NCI-H1930 (cell line): ENCODE data around the gene PDK4.
"Not testable (repeated sequence)": the region's sequence is repeated elsewhere in the genome, so short reads cannot be mapped to it uniquely, and the experiment has no call there.

Experiments
- DNase-seq, 2 experiments: peaks; one replicate each; lab custom pipeline; 2025; lab: John Stamatoyannopoulos, UW

Gene PDK4

GRCh38 chr7:95569720-95570119 lies 26.6 kb downstream of the PDK4 start:
- no peak for DNase-seq

DNA sequence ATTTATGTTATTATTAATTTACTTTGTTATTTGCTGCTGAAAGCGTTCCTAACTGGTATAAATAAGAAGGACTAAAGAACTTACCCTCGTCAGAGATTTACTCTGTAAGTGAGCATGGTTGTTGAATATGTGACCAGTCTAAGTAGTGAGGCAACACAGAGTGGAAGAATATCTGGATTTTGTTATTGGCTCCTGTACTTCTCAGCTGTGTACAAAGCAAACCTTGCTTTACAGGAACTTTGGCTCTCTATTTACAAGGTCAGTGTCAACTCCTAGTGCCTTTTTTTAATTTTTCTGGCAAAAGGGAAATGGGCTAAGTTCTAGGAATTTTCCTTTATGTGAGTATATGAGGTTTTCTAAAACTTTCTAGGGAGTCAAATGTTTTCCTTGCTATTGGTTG lies 35.6 kb downstream of the PDK4 start:
- no peak for DNase-seq

DNA sequence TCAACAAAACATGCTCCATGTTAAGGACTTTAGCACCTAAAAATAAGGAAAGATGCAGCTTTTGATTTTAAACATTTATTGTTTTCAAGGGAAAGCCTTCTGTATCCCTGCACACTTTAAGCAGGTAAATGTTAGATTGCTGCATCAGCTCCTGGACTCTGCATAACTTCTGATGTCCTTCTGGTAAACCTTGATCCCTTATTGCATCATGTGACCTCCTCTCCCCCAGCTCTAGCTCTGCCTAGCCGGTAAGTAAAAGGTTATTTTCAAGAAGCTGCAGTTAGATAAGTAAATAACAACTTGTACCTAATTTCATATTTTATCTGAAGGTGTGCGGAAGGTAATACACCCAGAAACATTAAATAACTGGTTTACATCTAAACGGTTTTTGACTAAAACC lies 37.5 kb downstream of the PDK4 start:
- DNase-seq = no peak

DNA sequence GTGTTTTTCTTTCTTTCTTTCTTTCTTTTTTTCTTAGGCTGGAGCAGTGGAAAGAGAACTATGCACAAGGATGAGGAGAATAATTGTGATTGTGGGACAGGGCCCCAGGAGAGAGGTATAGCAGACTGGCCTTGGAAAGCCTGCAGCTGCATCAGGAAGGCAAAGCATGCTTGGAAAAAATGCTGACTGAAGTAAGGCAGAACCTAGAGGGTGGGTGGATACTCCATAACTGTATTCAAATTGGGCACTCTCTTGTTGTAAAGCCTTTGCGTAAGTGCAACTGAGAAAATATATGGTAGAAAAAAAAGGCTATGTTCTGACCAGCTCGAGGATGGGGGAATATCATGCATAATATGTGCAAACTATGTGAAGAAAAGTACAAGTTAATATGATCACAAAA lies 39.5 kb downstream of the PDK4 start:
- no peak for DNase-seq

DNA sequence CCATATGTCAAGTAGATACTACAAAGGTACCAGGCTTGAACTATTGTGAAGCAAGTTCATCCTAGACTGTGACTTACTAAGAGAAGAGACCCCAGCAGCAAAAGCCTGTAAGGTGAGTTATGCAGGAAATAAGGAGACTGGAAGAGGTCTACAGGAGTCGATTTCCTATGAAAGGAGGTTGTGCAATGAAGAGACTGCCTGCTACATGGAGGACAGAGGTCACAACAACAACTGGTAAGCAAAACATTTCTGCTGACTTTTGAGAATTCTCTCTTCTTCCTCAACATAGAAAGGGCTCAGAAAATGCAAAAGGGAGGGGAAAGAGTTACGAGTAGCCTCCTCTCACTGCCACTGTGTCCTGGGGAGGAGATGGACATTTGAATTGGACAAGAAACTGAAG lies 42.4 kb downstream of the PDK4 start:
- DNase-seq = no peak

GRCh38 chr7:95552010-95552926 lies 44.0 kb downstream of the PDK4 start:
- not testable (repeated sequence) for DNase-seq

- no peak for DNase-seq
Observed at GRCh38 chr7:95550546-95550945, 45.8 kb downstream of the PDK4 start.

DNA sequence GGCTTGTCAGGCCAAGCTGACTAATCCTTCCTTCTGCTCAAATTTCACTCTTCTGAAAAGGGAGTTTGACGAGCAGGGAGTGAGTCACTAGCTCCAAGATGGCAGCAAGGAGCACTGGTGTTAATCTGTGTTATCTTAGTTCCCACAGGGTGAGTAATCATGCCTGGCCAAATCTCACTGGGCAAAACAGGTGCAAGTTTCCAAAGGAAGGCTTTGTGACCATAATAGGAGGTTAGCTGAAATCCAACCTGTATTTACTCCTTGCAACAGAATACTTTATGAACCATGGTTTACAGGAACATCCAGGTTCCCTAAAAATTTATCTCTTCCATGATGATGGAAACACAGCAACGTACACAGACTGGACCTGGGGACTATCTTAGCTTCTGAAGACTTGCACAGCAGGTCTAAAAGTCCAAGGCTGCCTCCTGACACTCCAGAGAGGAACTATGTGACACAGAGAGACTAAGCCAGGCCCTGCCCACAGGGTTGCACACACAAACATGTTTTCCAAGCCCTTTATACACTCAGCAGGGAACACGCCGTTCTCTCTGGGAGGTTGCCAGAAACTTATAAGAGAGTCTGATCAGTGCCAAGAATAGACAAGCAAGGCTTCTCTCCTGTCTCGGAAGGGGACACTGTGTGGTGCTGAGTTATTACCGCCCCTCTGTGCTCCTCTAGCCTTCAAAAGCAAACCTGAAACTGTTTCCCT lies 46.3 kb downstream of the PDK4 start:
- no peak for DNase-seq

- peak in 1 of 2 experiments; percentile 36 for DNase-seq
Observed at GRCh38 chr7:95547361-95548348, 48.7 kb downstream of the PDK4 start.

- no peak for DNase-seq
Observed at GRCh38 chr7:95546647-95547046, 49.7 kb downstream of the PDK4 start.

DNA sequence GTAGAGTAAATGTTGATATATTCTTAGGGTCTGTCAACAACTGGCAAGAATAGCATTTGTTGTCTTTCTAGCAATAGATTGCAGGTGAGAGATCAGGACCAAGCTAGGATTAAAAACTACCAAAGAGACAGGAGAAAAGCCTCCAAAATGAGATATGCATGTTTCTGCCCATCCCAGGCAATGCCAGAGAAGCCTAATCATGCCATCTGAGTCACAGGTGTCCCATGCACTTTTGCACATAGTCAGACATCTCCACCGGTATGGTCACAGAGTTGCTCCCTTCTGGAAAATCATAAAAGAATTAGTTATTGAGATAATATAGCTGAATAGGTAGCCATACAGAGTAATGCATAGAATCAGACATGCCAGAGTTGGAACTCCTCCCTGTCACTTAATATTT lies 50.6 kb downstream of the PDK4 start:
- no peak for DNase-seq

- no peak for DNase-seq
Observed at GRCh38 chr7:95545007-95545615, 51.2 kb downstream of the PDK4 start.

GRCh38 chr7:95544171-95544570 lies 52.1 kb downstream of the PDK4 start:
- no peak for DNase-seq

- DNase-seq = no peak
Observed at GRCh38 chr7:95543312-95543711, 53.0 kb downstream of the PDK4 start.

DNA sequence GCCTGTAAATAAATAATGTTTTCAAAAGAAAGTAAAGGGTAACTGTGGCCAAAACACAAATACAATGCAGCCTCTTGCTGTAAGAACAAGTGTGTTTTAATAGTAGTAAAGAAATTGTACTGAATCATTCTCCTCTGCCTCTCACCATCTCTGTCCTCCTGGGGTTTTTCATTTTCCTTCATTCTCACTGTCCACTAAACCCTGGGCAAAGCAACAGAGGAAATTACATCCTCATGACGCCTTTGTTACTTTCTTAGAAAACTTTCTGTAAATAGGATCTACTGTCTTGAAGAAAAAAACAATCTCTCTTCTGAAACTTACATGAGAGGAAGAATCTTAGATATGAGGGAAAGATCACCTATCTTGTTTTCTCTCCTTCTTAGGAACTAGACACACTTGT lies 56.0 kb downstream of the PDK4 start:
- DNase-seq = no peak

DNA sequence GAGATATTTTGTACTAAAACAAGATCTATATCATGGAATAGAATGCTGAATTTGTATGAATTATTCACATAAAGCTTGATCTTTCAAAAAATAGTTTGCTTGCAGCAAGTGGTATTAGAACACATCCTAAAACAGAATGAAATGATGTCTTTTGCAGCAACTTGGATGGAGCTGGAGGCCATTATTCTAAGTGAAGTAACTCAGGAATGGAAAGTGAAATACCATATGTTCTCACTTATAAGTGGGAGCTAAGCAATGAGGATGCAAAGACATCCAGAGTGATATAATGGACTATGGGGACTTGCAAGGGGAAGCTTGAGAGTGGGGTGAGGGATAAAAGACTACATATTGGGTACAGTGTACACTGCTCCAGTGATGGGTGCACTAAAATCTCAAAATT lies 56.9 kb downstream of the PDK4 start:
- no peak for DNase-seq

DNA sequence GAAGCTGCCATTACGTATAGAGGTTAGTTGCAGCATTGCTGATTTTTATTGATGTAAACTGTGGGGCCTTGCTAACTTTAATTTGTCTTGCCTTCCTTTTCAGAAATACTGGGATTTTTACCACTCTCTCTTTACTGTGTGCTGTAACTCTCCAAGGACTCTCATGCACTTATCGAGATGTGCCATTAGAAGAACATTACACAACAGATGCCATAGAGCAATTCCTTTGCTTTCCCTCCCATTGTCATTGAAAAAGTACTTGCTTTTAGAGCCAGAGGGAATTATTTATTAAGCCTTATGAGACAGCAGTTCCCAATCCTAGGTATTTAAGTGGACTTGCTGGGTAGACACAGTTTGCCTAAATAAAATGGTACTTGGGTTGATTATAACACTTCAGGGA lies 58.8 kb downstream of the PDK4 start:
- no peak for DNase-seq

GRCh38 chr7:95536656-95537311 lies 59.5 kb downstream of the PDK4 start:
- DNase-seq = no peak

GRCh38 chr7:95535662-95536061 lies 60.7 kb downstream of the PDK4 start:
- no peak for DNase-seq

GRCh38 chr7:95534796-95535195 lies 61.5 kb downstream of the PDK4 start:
- DNase-seq = no peak
